ENCODE measurements around the gene GRID1. TPM values are rescaled to one million over a fixed set of nuclear protein-coding genes. Genes with fewer than 3 reads are reported as not detected.

The GRID1 gene
- polyA plus RNA-seq, 1 donor (not counting 4 experiments of a cell fraction or from before 2014, with no cell fraction given) = 0.01 TPM

DNA sequence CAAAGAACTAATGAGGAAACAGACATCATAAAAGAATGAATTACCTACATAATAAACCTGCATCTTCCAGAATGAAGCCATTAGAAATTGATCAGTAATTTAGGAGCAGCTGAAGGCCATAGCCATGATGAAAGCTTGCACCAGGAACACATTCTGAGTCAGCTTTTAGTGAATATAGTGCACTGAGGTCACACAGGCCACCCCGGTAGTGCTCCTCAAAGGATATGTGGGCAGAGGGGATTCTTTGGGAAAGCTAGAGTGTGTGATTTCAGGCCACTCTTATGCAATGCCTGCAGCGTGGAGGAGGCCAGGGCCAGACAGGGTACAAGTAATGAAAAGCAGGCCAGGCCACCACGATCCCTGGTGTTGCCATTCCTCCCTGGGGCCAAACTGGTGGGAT lies 451.9 kb downstream of the GRID1 start:
- FAIRE-seq = no peak
- H3K79me2 ChIP-seq (ENCODE audit: control insufficient read depth, insufficient read depth, low read length) = no peaks in the 10 kb centered on the region
- TF ChIP-seq, protein P1, sequence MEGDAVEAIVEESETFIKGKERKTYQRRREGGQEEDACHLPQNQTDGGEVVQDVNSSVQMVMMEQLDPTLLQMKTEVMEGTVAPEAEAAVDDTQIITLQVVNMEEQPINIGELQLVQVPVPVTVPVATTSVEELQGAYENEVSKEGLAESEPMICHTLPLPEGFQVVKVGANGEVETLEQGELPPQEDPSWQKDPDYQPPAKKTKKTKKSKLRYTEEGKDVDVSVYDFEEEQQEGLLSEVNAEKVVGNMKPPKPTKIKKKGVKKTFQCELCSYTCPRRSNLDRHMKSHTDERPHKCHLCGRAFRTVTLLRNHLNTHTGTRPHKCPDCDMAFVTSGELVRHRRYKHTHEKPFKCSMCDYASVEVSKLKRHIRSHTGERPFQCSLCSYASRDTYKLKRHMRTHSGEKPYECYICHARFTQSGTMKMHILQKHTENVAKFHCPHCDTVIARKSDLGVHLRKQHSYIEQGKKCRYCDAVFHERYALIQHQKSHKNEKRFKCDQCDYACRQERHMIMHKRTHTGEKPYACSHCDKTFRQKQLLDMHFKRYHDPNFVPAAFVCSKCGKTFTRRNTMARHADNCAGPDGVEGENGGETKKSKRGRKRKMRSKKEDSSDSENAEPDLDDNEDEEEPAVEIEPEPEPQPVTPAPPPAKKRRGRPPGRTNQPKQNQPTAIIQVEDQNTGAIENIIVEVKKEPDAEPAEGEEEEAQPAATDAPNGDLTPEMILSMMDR (optimal IDR thresholded peaks at IDR 0.05 in 1 of 3, IDR thresholded peaks at IDR 0.05 in 1 of 3, conservative IDR thresholded peaks at IDR 0.05 in 1 of 3; ENCODE audit: extremely low read depth in 1 of 3, insufficient read depth in 2 of 3, low read length in 3 of 3) = no peak
- TF ChIP-seq EZH2 (IDR thresholded peaks at IDR 0.05; ENCODE audit: low read length) = no peak

DNA sequence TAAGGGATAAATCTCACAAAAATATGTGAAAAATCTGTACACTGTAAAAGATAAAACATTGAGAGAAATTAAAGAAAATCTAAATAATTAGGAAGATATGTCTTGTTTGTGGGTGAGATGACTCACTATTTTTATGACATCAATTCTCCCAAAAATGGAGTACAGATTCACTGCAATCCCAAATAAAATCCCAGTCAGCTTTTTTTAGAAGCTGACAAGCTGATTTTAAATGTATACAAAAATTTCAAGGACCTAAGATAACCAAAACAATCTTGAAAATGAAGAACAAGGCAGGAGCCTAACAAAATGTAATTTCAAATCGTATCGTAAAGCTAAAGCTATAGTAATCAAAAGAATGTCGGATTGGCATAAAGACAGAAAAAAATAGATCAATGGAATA lies 458.1 kb downstream of the GRID1 start:
- no peak overlapping the region for H2AFZ ChIP-seq (ENCODE audit: control insufficient read depth, low read length)
- FAIRE-seq (no peak), DNase-seq (ENCODE audit: low read depth, low spot score) (no peak)
- no peak overlapping the region for H3K4me2 ChIP-seq (ENCODE audit: control insufficient read depth, extremely low read depth, insufficient read depth, low read depth, low read length)
- H4K20me1 ChIP-seq (ENCODE audit: control insufficient read depth, extremely low read depth, insufficient read depth, low read length) = no peaks in the 10 kb centered on the region
- no peaks in the 10 kb centered on the region for H3K9me3 ChIP-seq (ENCODE audit: control insufficient read depth, low read depth, low read length)
- dilution Hi-C loops (cut with MboI; ENCODE audit: extremely low pct_ligation_motif_present, low sequenced_read_pairs) = no loop called here
- no peaks in the 10 kb centered on the region for H3K36me3 ChIP-seq (ENCODE audit: control insufficient read depth in 2 of 2, extremely low read depth in 1 of 2, insufficient read depth in 2 of 2, low read length in 2 of 2)
- no peak overlapping the region for H3K27ac ChIP-seq (ENCODE audit: control insufficient read depth, insufficient read depth, low read length)
- H3K27me3 ChIP-seq (ENCODE audit: control insufficient read depth, extremely low read depth, insufficient read depth, low read length) = no peaks in the 10 kb centered on the region
- H3K9ac ChIP-seq (ENCODE audit: control insufficient read depth, extremely low read depth, insufficient read depth, low read length) = no peak overlapping the region
- TF ChIP-seq EZH2 (IDR thresholded peaks at IDR 0.05; ENCODE audit: low read length) = no peak
- TF ChIP-seq, protein P1 (optimal IDR thresholded peaks at IDR 0.05 in 1 of 3, IDR thresholded peaks at IDR 0.05 in 1 of 3, conservative IDR thresholded peaks at IDR 0.05 in 1 of 3; ENCODE audit: extremely low read depth in 1 of 3, insufficient read depth in 2 of 3, low read length in 3 of 3) = no peak
- H3K4me3 ChIP-seq (ENCODE audit: control insufficient read depth in 2 of 3, extremely low read depth in 1 of 3, insufficient read depth in 2 of 3, low read depth in 1 of 3, low read length in 3 of 3) = no peak overlapping the region
- H3K9me1 ChIP-seq (ENCODE audit: control insufficient read depth, extremely low read depth, insufficient read depth, low read length) = no peaks in the 10 kb centered on the region
- no peaks in the 10 kb centered on the region for H3K79me2 ChIP-seq (ENCODE audit: control insufficient read depth, insufficient read depth, low read length)
- no peaks in the 10 kb centered on the region for H3K4me1 ChIP-seq (ENCODE audit: control insufficient read depth, extremely low read depth, insufficient read depth, low read length)

More for the DNA sequence above, 451.9 kb downstream of the GRID1 start:
- Histone ChIP-seq H3K4me2 (ENCODE audit: control insufficient read depth, extremely low read depth, insufficient read depth, low read depth, low read length) (no peak overlapping the region), H3K9me1 (ENCODE audit: control insufficient read depth, extremely low read depth, insufficient read depth, low read length) (no peaks in the 10 kb centered on the region), H3K4me1 (ENCODE audit: control insufficient read depth, extremely low read depth, insufficient read depth, low read length) (no peaks in the 10 kb centered on the region), H3K9me3 (ENCODE audit: control insufficient read depth, low read depth, low read length) (no peaks in the 10 kb centered on the region), H4K20me1 (ENCODE audit: control insufficient read depth, extremely low read depth, insufficient read depth, low read length) (no peaks in the 10 kb centered on the region), H3K4me3 (ENCODE audit: control insufficient read depth in 2 of 3, extremely low read depth in 1 of 3, insufficient read depth in 2 of 3, low read depth in 1 of 3, low read length in 3 of 3) (no peak overlapping the region), H3K27ac (ENCODE audit: control insufficient read depth, insufficient read depth, low read length) (no peak overlapping the region), H3K27me3 (ENCODE audit: control insufficient read depth, extremely low read depth, insufficient read depth, low read length) (no peaks in the 10 kb centered on the region), H3K9ac (ENCODE audit: control insufficient read depth, extremely low read depth, insufficient read depth, low read length) (no peak overlapping the region), H2AFZ (ENCODE audit: control insufficient read depth, low read length) (no peak overlapping the region), H3K36me3 (ENCODE audit: control insufficient read depth in 2 of 2, extremely low read depth in 1 of 2, insufficient read depth in 2 of 2, low read length in 2 of 2) (no peaks in the 10 kb centered on the region)
- DNase-seq (ENCODE audit: low read depth, low spot score) = no peak
- dilution Hi-C loops (cut with MboI; ENCODE audit: extremely low pct_ligation_motif_present, low sequenced_read_pairs) = no loop called here
